Left kidney (tissue), 2 donors: ENCODE data around the gene ZFAND2A. TPM values are rescaled to one million over a fixed set of nuclear protein-coding genes. Genes with fewer than 3 reads are reported as not detected.

ENCODE experiments used
- DNase-seq: peaks from one replicate; pipeline ENCODE4 v3.0.0-alpha.2; 2013
- polyA plus RNA-seq: library from polyadenylated mRNA; unstranded; fragments of 120-200 nt; gene quantifications from one replicate; pipeline ENCODE4 v1.2.1, GENCODE V29; 2013; ENCODE audit not compliant: insufficient read length

Gene ZFAND2A
- polyA plus RNA-seq, 1 donor: 22.5 TPM

DNA sequence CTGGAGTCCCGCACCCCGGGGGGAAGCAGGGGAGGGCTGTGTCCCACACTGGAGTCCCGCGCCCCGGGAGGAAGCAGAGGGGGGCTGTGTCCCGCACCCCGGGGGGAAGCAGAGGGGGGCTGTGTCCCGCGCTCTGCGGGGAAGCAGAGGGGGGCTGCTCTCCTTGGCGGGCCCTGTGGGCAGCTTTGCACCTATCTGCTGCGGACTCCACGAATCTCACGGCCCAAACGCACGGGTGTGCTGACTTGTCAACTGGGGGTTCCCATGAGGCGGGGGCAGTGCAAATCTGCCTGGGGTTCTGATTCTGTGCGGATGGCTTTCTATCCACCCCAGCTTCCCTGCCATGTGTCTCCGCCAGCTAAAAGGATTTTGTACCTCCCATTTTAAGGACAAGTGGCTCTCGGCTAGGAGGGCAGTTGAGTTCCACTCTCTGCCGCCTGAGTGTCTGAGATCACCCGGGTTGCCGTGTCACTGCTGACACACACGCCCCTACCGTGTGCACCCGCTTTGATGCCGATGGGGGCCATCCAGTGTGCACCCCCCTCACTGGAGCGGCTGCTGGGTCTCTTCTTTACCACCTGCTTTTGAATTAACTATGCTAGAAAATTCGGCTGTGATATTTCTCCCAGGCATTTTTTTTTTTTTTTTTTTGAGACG is 51.6 kb downstream of the ZFAND2A start:
- no peak for DNase-seq

DNA sequence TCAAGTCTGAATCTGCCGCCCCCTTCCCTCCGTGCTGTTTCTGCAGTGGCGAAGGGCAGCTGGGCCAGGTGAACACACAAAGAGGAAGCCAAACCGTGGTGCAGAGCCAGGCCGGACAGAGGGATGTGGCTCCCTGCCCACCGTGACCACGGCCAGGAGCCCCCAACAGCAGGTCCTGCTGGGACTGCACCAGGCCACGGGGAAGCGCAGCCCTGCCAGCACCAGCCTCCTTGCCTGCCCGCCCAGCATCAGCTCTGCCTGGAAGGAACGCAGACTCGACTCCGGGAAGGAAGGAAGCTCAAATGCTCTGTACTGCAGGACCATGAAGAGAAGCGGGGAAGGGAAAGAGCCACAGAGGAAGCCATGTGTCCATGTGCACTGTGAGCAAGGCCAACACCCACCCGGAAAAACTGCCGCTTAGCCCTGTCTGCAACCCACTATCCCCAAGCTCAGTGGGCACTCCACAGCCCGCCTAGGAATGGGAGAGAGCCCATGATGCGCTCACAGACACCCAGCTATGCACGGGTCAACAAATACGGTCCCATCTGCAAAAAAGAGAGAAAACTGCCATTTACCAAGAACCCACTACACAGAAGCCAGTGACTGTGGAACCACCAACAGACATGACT is 53.1 kb downstream of the ZFAND2A start:
- no peak for DNase-seq

DNA sequence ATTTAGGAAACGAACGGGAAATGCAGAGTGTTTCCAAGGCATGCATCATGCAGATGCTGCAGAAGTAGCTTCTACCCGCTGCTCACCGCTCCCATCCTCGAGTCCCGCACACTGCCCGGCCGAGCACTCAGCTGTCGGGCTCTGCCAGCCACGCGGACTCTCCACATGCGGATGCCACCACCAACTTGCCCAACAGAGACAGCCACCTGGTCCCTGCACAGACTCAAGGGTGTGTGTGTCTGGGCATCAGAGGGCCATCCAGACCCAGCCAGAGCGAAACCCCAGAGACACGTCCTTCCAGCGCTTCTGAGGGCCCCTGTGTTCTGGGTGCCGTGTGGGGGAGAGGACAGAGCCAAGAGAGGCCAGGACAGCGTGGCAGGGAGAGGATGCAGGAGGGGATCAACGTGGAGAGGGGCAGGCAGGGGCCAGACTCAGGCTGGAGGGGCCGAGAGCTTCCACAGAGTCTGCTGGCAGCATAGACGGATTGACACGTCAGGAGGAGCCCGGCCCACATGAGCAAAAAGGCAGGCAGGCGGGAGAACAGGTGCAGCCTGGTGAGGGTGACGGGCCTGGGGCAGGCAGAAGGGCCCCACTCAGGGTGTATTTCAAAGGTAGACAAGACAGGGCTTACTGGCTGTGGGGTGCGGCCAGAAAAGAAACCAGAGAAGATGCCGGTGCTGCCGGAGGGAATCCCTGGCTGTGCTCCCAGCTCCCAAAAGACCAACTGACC is 53.8 kb downstream of the ZFAND2A start:
- no peak for DNase-seq

DNA sequence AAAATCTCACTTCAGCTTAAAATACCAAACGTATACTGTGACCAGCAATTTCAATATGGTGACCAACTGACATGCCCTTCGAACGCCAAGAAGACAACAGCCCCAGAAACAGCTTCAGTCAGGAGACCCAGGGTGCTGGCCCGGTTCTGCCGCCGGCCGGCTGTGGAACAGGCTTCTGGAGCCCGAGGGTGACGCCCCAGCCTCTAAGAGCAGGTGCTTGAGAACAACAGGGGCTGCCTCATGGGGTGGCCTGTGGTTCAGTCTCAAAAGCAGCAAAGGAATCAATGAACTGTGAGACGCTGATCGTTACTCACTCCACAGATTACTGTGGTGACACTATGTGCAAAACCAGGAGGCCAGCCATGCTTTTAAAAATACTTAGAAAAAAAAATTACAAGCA is 54.8 kb downstream of the ZFAND2A start:
- DNase-seq: no peak

DNA sequence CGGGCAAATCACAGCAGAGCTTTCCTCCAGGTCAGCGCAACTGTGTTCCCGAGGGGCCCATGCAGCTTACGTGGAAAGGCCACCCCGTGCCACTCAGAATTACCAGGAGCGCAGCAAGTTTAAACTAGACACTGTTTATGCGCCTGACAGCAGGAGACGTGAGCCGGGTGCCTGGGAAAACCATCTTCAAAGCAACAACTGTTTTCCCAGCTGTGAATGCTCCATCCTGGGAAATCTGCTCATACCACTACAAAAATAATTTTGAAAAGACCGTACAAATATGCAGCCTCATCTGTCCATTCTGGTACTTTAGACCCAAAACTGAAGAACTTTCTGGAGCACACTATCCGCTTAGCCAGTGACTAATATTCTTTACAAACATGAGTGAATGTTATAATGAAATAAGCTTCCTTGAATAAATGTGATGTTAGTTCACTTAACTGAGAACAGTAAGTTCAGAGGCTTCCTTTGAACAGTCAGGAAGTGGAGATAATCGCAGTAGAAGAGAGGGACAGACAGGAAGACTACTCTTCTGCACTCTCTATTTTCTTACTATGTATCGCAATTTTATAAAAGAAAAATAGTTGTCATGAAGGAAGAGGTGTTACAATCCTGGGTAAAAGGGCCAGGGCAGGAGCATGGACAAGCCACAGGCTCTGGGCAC is 55.3 kb downstream of the ZFAND2A start:
- DNase-seq: no peak

DNA sequence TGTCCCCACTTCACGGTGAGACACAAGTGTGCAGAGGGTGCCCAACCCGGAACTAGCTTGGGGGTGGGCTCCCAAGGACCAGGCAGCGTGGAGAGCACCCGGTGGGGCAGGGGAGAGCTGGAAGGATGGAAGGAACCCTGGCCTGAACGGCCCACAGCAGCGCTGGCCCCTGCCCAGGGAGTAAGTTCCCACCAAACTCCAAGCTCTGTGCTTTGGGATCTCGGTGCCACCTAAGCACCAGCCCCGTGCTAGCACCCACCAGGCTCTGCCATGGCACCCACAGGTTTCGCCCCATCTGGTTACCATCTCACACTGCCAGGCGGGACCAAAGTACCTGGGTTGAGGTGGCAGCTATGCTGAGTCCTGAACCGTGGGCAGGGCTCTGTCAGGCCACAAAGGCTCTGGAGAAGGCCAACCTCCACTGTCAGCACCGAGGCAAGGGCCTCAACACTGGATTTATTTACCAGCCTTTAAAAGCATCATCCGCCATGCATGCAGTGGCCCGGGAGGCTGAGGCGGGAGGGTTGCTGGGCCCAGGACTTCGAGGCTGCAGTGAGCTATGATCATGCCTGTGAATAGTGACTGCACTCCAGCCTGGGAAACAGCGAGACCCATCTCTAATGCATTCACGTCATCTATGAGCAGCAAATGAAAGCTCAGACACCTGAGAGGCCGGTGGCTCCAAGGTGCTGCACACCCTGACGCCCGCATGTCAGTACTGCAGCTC is 56.0 kb downstream of the ZFAND2A start:
- no peak for DNase-seq

DNA sequence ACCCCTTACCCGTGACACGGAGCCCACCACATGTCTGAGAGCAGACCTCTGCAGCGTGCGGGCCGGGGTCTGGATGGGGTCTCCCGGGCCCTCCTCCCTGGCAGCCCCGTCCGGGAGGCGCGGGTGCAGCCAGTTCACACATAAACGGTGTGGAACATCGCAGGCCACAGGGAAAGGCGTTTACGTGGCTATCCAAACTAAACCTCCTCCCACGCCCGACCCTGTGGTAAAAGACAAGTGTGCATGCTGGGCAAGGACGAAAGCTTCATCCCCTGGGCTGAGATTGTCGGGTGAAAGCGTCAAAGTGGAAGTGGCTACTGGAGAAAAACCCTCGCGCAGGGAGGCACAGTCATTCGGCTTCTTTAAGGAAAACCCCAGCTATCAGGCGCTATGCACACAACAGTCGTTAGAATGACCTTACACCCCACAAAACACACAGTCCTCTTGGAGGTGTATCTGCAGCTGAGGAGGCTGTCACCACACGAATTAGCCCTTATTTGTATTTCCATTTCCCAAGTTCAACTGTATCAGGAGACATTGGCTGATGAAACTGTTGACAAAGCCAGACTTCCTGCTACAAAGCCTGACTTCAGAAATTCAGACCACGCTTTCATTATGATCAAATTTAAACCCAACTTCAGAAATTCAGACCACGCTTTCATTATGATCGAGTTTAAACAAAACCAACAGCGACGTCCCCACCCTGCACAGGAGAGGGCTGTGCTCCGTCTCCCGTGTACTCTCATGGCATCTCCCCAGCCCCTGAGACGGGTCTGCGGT is 56.8 kb downstream of the ZFAND2A start:
- no peak for DNase-seq

Other genes with a start within 250 kb of the ZFAND2A start
- gene ADAP1, start 205.5 kb downstream of the ZFAND2A start, polyA plus RNA-seq: 11.0 TPM
- gene COX19, start 184.6 kb downstream of the ZFAND2A start, polyA plus RNA-seq: 16.9 TPM
- gene CYP2W1, start 177.0 kb downstream of the ZFAND2A start, polyA plus RNA-seq: 2.1 TPM
- gene GPR146, start 115.7 kb downstream of the ZFAND2A start, polyA plus RNA-seq: 2.5 TPM
- 5.5 TPM for gene GPER1, start 72.1 kb downstream of the ZFAND2A start, polyA plus RNA-seq
- gene UNCX, start 72.7 kb upstream of the ZFAND2A start, polyA plus RNA-seq: 8.5 TPM